PC-9 (cell line): Measurements from ENCODE around the gene PRRX1. TPM values are rescaled to one million over a fixed set of nuclear protein-coding genes. Genes with fewer than 3 reads are reported as not detected.

Experiments
- BruUV-seq: library from RNA; stranded (reverse); fragments of 400-500 nt; replicated peaks from 2 replicates; lab custom pipeline; 2021; lab: Mats Ljungman, UMichigan
- CTCF ChIA-PET: fragments of 300-600 bp; sonication (Branson Sonifier 250); formaldehyde crosslinking; loops from one replicate; lab custom pipeline; 2022; ENCODE audit warnings: antibody characterized with exemption; lab: Charles Lee
- POLR2A ChIA-PET: fragments of 300-600 bp; sonication (Branson Sonifier 250); formaldehyde crosslinking; loops from one replicate; lab custom pipeline; 2022; ENCODE audit warnings: antibody characterized with exemption; ENCODE audit not compliant: unreplicated experiment; lab: Charles Lee
- DNase-seq, 2 experiments: peaks; one replicate each; pipeline versions ENCODE4 v3.0.0 to v3.0.0-alpha.2; 2015 to 2022; ENCODE audit warnings: mixed read lengths in 1 of 2
- H2AFZ ChIP-seq: fragments of 200-600 bp; sonication (generic); 2 replicates; pipeline ENCODE4 v1.8.1; 2017; ENCODE audit warnings: antibody characterized with exemption
- H3F3A ChIP-seq: fragments of 200-600 bp; sonication (generic); 2 replicates; pipeline ENCODE4 v1.8.1; 2017; ENCODE audit warnings: antibody characterized with exemption, mild to moderate bottlenecking, low read depth; ENCODE audit not compliant: insufficient read depth
- H3K27ac ChIP-seq: fragments of 200-600 bp; sonication (generic); 2 replicates; pipeline ENCODE4 v1.6.1; 2016; ENCODE audit warnings: mixed run types
- H3K27me3 ChIP-seq: fragments of 200-600 bp; sonication (generic); 2 replicates; pipeline ENCODE4 v1.6.1; 2016; ENCODE audit warnings: low read depth, mixed run types; ENCODE audit not compliant: insufficient read depth
- H3K36me3 ChIP-seq: fragments of 200-600 bp; sonication (generic); 2 replicates; pipeline ENCODE4 v1.6.1; 2016; ENCODE audit warnings: low read depth, mixed run types
- H3K4me1 ChIP-seq: fragments of 200-600 bp; sonication (generic); replicated peaks from 2 replicates; pipeline ENCODE4 v1.6.1; 2016; ENCODE audit warnings: mixed run types; ENCODE audit not compliant: insufficient read depth
- H3K4me2 ChIP-seq: fragments of 200-600 bp; sonication (generic); 2 replicates; pipeline ENCODE4 v1.6.1; 2017; ENCODE audit warnings: mixed run types
- H3K4me3 ChIP-seq: fragments of 200-600 bp; sonication (generic); 2 replicates; pipeline ENCODE4 v1.6.1; 2016; ENCODE audit warnings: mixed run types
- H3K79me2 ChIP-seq: fragments of 200-600 bp; sonication (generic); 2 replicates; pipeline ENCODE4 v1.6.1; 2017; ENCODE audit warnings: low read depth, mixed run types
- H3K9me2 ChIP-seq: fragments of 200-600 bp; sonication (generic); 2 replicates; pipeline ENCODE4 v1.8.1; 2017; ENCODE audit warnings: mild to moderate bottlenecking; ENCODE audit not compliant: insufficient read depth
- H3K9me3 ChIP-seq: fragments of 200-600 bp; sonication (generic); 2 replicates; pipeline ENCODE4 v1.8.1; 2016; ENCODE audit warnings: low read depth; ENCODE audit not compliant: insufficient read depth
- H4K20me1 ChIP-seq: fragments of 200-600 bp; sonication (generic); 2 replicates; pipeline ENCODE4 v1.8.1; 2017; ENCODE audit not compliant: insufficient read depth
- CTCF ChIP-seq: fragments of 200-600 bp; sonication (generic); conservative IDR thresholded peaks from 2 replicates; pipeline ENCODE4 v1.6.1; 2017; ENCODE audit warnings: mixed run types, antibody characterized with exemption, mild to moderate bottlenecking, moderate library complexity
- EZH2 ChIP-seq: fragments of 200-600 bp; sonication (generic); IDR thresholded peaks from 2 replicates; pipeline ENCODE4 v1.8.0; 2017; ENCODE audit warnings: antibody characterized with exemption, low read depth
- intact Hi-C: fragments of 100-400 bp; cut with micrococcal nuclease; formaldehyde crosslinking; loops from one replicate; pipeline ENCODE4 v1.10.0; 2022; ENCODE audit not compliant: unreplicated experiment
- total RNA-seq: library from RNA; stranded (reverse); gene quantifications from 2 replicates; pipeline ENCODE4 v1.2.3, GENCODE V29; 2021

PRRX1 gene
- total RNA-seq, 1 experiment from 2014 or later: not detected

DNA sequence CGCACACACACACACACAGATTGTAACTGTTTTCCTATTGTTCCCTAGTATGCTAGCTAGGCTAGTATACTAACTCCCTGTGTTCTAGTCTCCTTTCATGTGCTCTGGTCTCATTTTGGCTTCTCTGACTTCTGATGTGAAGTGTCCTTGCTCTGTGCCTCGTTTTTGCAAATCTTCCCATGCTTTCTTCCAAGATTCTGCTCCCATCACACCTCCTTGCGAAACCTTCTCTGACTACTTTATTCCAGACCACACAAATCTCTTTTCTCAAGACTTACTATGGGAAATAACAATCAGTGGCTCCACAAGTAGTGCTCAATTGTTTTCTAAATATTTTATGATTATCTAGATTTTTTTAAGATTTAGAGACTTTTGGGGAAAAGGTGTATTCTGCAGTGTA, 10.3 kb downstream of the PRRX1 start:
- no peaks in the 10 kb centered on the region for H3K9me2 ChIP-seq
- H3K27ac ChIP-seq: no peak overlapping the region
- DNase-seq: no peak
- no peaks in the 10 kb centered on the region for H3F3A ChIP-seq
- H3K4me3 ChIP-seq: no peak overlapping the region
- peaks cover 10% of the 10 kb centered on the region; the same call in 1 of the 2 replicates for H3K27me3 ChIP-seq
- no peak overlapping the region for H2AFZ ChIP-seq
- BruUV-seq: no TSS peak
- no peaks in the 10 kb centered on the region for H3K36me3 ChIP-seq
- H3K9me3 ChIP-seq: no peaks in the 10 kb centered on the region
- intact Hi-C loops: no loop called here
- H3K4me2 ChIP-seq: no peak overlapping the region
- TF ChIP-seq CTCF: no peak
- no peak for TF ChIP-seq EZH2
- H3K79me2 ChIP-seq: no peaks in the 10 kb centered on the region
- no peaks in the 10 kb centered on the region for H4K20me1 ChIP-seq
- no peaks in the 10 kb centered on the region for H3K4me1 ChIP-seq
- ChIA-PET CTCF (no interaction called here), POLR2A (no interaction called here)

GRCh38 chr1:170674986-170675385, 11.1 kb downstream of the PRRX1 start:
- no peak overlapping the region for H3K27ac ChIP-seq
- H3K27me3 ChIP-seq: peaks cover 9% of the 10 kb centered on the region; the same call in 1 of the 2 replicates
- no peaks in the 10 kb centered on the region for H3K9me2 ChIP-seq
- no peaks in the 10 kb centered on the region for H3K4me1 ChIP-seq
- no peak overlapping the region for H2AFZ ChIP-seq
- no peaks in the 10 kb centered on the region for H3K36me3 ChIP-seq
- DNase-seq: no peak
- POLR2A ChIA-PET: no interaction called here
- no peak overlapping the region for H3K4me3 ChIP-seq
- no peaks in the 10 kb centered on the region for H3F3A ChIP-seq
- H3K4me2 ChIP-seq: no peak overlapping the region
- intact Hi-C loops: no loop called here
- CTCF ChIA-PET: no interaction called here
- no peaks in the 10 kb centered on the region for H4K20me1 ChIP-seq
- no peak for TF ChIP-seq CTCF
- TF ChIP-seq EZH2: no peak
- no TSS peak for BruUV-seq
- H3K9me3 ChIP-seq: no peaks in the 10 kb centered on the region
- no peaks in the 10 kb centered on the region for H3K79me2 ChIP-seq

GRCh38 chr1:170675865-170676264, 11.9 kb downstream of the PRRX1 start:
- BruUV-seq: no TSS peak
- H3K79me2 ChIP-seq: no peaks in the 10 kb centered on the region
- POLR2A ChIA-PET: no interaction called here
- H3K9me2 ChIP-seq: no peaks in the 10 kb centered on the region
- no peaks in the 10 kb centered on the region for H4K20me1 ChIP-seq
- H3K4me3 ChIP-seq: no peak overlapping the region
- H3K27me3 ChIP-seq: peaks cover 3% of the 10 kb centered on the region; the same call in 1 of the 2 replicates
- no peaks in the 10 kb centered on the region for H3F3A ChIP-seq
- no peak overlapping the region for H2AFZ ChIP-seq
- no peak overlapping the region for H3K27ac ChIP-seq
- TF ChIP-seq EZH2: no peak
- H3K4me2 ChIP-seq: no peak overlapping the region
- no peaks in the 10 kb centered on the region for H3K4me1 ChIP-seq
- no peaks in the 10 kb centered on the region for H3K36me3 ChIP-seq
- CTCF ChIA-PET: no interaction called here
- DNase-seq: no peak
- H3K9me3 ChIP-seq: no peaks in the 10 kb centered on the region
- intact Hi-C loops: no loop called here

GRCh38 chr1:170676628-170677027, 12.7 kb downstream of the PRRX1 start:
- no peaks in the 10 kb centered on the region for H4K20me1 ChIP-seq
- no peaks in the 10 kb centered on the region for H3K4me1 ChIP-seq
- CTCF ChIA-PET: no interaction called here
- intact Hi-C loops: no loop called here
- H3K4me2 ChIP-seq: no peak overlapping the region
- no peak overlapping the region for H3K4me3 ChIP-seq
- TF ChIP-seq EZH2: no peak
- no peak for TF ChIP-seq CTCF
- peaks cover 3% of the 10 kb centered on the region; the same call in 1 of the 2 replicates for H3K9me3 ChIP-seq
- POLR2A ChIA-PET: no interaction called here
- no peaks in the 10 kb centered on the region for H3K9me2 ChIP-seq
- H2AFZ ChIP-seq: no peak overlapping the region
- H3K27me3 ChIP-seq: peaks cover 3% of the 10 kb centered on the region; the same call in 1 of the 2 replicates
- DNase-seq: no peak
- no peaks in the 10 kb centered on the region for H3K79me2 ChIP-seq
- no peaks in the 10 kb centered on the region for H3F3A ChIP-seq
- no TSS peak for BruUV-seq
- no peaks in the 10 kb centered on the region for H3K36me3 ChIP-seq
- no peak overlapping the region for H3K27ac ChIP-seq
